Keratinocyte (primary cell): ENCODE results near the gene PYGM. TPM values are rescaled to one million over a fixed set of nuclear protein-coding genes. Genes with fewer than 3 reads are reported as not detected.

Experiments used
- DNase-seq: peaks from one replicate; pipeline ENCODE4 v3.0.0-alpha.2; 2011; ENCODE audit warnings: low read depth, missing footprints, low spot score
- FAIRE-seq: peaks from 2 replicates; lab custom pipeline; 2011; peaks lifted over from hg19 to GRCh38; lab: Jason Lieb, UNC
- H2AFZ ChIP-seq: 2 replicates; pipeline ENCODE4 v1.6.0; 2012; ENCODE audit warnings: low read length, control low read depth, inconsistent platforms; ENCODE audit not compliant: control insufficient read depth
- H3K27ac ChIP-seq: 2 replicates; pipeline ENCODE4 v1.5.1; 2011; ENCODE audit warnings: low read length; ENCODE audit not compliant: control insufficient read depth, insufficient read depth
- H3K27me3 ChIP-seq: 3 replicates; pipeline ENCODE4 v1.6.0; 2011; ENCODE audit warnings: low read length; ENCODE audit not compliant: control insufficient read depth, insufficient read depth; ENCODE audit errors: extremely low read depth
- H3K36me3 ChIP-seq, 2 experiments: 2 replicates in 1 of 2; 3 replicates in 1 of 2; pipeline ENCODE4 v1.5.1; 2011; ENCODE audit warnings: low read length in 2 of 2, mild to moderate bottlenecking in 1 of 2; ENCODE audit not compliant: control insufficient read depth in 2 of 2, insufficient read depth in 2 of 2; ENCODE audit errors: extremely low read depth in 1 of 2
- H3K4me1 ChIP-seq: 3 replicates; pipeline ENCODE4 v1.5.1; 2011; ENCODE audit warnings: low read length; ENCODE audit not compliant: control insufficient read depth, insufficient read depth; ENCODE audit errors: extremely low read depth
- H3K4me2 ChIP-seq: 3 replicates; pipeline ENCODE4 v1.6.0; 2011; ENCODE audit warnings: low read depth, low read length; ENCODE audit not compliant: control insufficient read depth, insufficient read depth; ENCODE audit errors: extremely low read depth
- H3K4me3 ChIP-seq, 3 experiments: fragments of 200-600 bp in 1 of 3; sonication (generic) in 1 of 3; 2 replicates in 2 of 3; 3 replicates in 1 of 3; pipeline ENCODE4 v1.5.1; 2011 to 2016; ENCODE audit warnings: low read length in 3 of 3, mild to moderate bottlenecking in 3 of 3, control low read depth in 2 of 3, inconsistent platforms in 1 of 3, low read depth in 1 of 3, mixed read lengths in 1 of 3, mixed run types in 1 of 3, moderate library complexity in 1 of 3; ENCODE audit not compliant: control insufficient read depth in 2 of 3, insufficient read depth in 2 of 3; ENCODE audit errors: extremely low read depth in 1 of 3
- H3K79me2 ChIP-seq: 2 replicates; pipeline ENCODE4 v1.6.0; 2012; ENCODE audit warnings: low read length; ENCODE audit not compliant: control insufficient read depth, insufficient read depth
- H3K9ac ChIP-seq: 3 replicates; pipeline ENCODE4 v1.6.0; 2011; ENCODE audit warnings: low read length; ENCODE audit not compliant: control insufficient read depth, insufficient read depth; ENCODE audit errors: extremely low read depth
- H3K9me1 ChIP-seq: 3 replicates; pipeline ENCODE4 v1.6.0; 2011; ENCODE audit warnings: low read length; ENCODE audit not compliant: control insufficient read depth, insufficient read depth; ENCODE audit errors: extremely low read depth
- H3K9me3 ChIP-seq: 2 replicates; pipeline ENCODE4 v1.5.1; 2012; ENCODE audit warnings: low read depth, low read length; ENCODE audit not compliant: control insufficient read depth
- H4K20me1 ChIP-seq: 3 replicates; pipeline ENCODE4 v1.6.0; 2011; ENCODE audit warnings: low read length; ENCODE audit not compliant: control insufficient read depth, insufficient read depth; ENCODE audit errors: extremely low read depth
- EZH2 ChIP-seq: IDR thresholded peaks from one replicate; pipeline ENCODE4 v1.6.1; 2012; ENCODE audit warnings: inconsistent platforms, mild to moderate bottlenecking, low read length, moderate library complexity
- dilution Hi-C: fragments of 300-500 bp; cut with MboI; formaldehyde crosslinking; loops from one replicate; pipeline ENCODE4 v1.7.0; 2020; ENCODE audit warnings: low sequenced_read_pairs; ENCODE audit not compliant: extremely low pct_ligation_motif_present
- polyA plus RNA-seq, 5 experiments: library from polyadenylated mRNA; depleted of rRNA in 3 of 5; stranded (reverse) in 3 of 5; stranded (forward) in 1 of 5; unstranded in 1 of 5; fragments of >200 nt; gene quantifications; 1 replicate in 1 of 5; 2 replicates in 3 of 5; 3 replicates in 1 of 5; pipeline versions ENCODE4 v1.2.1 to v1.2.3, GENCODE V29; 2011 to 2012; ENCODE audit warnings: missing spikeins in 2 of 5, low read depth in 1 of 5, low replicate concordance in 1 of 5
- TF ChIP-seq, protein P1 (sequence below), 3 experiments: IDR thresholded peaks in 1 of 3; conservative IDR thresholded peaks in 1 of 3; optimal IDR thresholded peaks in 1 of 3; 2 replicates in 2 of 3; 3 replicates in 1 of 3; pipeline versions ENCODE3 to v1.5.1; 2011; ENCODE audit warnings: low read length in 3 of 3, mild to moderate bottlenecking in 3 of 3, moderate library complexity in 2 of 3, control low read depth in 1 of 3, inconsistent platforms in 1 of 3; ENCODE audit not compliant: insufficient read depth in 2 of 3; ENCODE audit errors: extremely low read depth in 1 of 3

Gene PYGM
- polyA plus RNA-seq, 1 donor (not counting 4 experiments of a cell fraction or from before 2014, with no cell fraction given): 0.05 TPM

DNA sequence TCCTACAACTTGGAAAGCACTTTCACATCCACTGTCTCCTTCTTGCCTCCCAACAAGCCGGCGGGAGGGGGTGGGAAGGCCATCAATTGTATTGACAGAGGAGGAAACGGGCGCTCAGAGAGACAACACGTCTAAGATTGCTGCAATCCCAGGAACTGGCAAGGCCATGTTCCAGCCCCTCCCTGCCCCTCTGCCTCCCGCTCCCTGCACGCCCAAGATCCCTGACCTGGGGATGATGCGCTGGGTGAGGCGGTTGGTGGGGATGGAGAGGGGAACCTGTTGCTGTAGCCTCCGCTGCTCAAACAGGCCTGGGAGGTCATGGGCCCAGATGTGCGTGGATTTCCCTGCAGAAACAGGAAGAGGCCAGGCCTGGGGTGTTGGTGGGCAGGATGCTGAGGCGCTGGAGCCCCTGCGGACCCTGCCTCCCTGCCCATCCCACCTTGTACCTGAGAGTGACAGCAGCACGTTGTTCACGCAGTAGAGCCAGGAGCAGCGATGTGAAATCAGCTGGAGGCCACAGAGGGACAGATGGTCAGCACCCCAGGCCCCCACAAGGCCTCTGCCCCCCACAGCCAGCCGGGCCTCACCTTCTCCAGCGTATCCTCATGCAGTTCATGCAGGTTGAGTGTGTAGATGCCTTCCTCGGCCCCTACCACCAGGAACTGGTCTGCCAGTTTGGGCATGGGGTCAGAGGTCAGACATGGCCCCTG lies 36.4 kb upstream of the PYGM start:
- H4K20me1 ChIP-seq: no peaks in the 10 kb centered on the region
- H2AFZ ChIP-seq: no peak overlapping the region
- H3K4me3 ChIP-seq: no peak overlapping the region
- dilution Hi-C loops: no loop called here
- H3K9ac ChIP-seq: no peak overlapping the region
- no peaks in the 10 kb centered on the region for H3K9me3 ChIP-seq
- peaks cover 2% of the 10 kb centered on the region for H3K9me1 ChIP-seq
- H3K27ac ChIP-seq: no peak overlapping the region
- H3K27me3 ChIP-seq: no peaks in the 10 kb centered on the region
- peaks cover 0 to 2% of the 10 kb centered on the region in 2 experiments for H3K36me3 ChIP-seq
- DNase-seq (no peak), FAIRE-seq (no peak)
- no peaks in the 10 kb centered on the region for H3K4me1 ChIP-seq
- H3K4me2 ChIP-seq: no peak overlapping the region
- TF ChIP-seq EZH2: no peak
- TF ChIP-seq, protein P1, sequence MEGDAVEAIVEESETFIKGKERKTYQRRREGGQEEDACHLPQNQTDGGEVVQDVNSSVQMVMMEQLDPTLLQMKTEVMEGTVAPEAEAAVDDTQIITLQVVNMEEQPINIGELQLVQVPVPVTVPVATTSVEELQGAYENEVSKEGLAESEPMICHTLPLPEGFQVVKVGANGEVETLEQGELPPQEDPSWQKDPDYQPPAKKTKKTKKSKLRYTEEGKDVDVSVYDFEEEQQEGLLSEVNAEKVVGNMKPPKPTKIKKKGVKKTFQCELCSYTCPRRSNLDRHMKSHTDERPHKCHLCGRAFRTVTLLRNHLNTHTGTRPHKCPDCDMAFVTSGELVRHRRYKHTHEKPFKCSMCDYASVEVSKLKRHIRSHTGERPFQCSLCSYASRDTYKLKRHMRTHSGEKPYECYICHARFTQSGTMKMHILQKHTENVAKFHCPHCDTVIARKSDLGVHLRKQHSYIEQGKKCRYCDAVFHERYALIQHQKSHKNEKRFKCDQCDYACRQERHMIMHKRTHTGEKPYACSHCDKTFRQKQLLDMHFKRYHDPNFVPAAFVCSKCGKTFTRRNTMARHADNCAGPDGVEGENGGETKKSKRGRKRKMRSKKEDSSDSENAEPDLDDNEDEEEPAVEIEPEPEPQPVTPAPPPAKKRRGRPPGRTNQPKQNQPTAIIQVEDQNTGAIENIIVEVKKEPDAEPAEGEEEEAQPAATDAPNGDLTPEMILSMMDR (optimal IDR thresholded peaks at IDR 0.05 in 1 of 3, IDR thresholded peaks at IDR 0.05 in 1 of 3, conservative IDR thresholded peaks at IDR 0.05 in 1 of 3; ENCODE audit: extremely low read depth in 1 of 3, insufficient read depth in 2 of 3, low read length in 3 of 3): no peak
- no peaks in the 10 kb centered on the region for H3K79me2 ChIP-seq

DNA sequence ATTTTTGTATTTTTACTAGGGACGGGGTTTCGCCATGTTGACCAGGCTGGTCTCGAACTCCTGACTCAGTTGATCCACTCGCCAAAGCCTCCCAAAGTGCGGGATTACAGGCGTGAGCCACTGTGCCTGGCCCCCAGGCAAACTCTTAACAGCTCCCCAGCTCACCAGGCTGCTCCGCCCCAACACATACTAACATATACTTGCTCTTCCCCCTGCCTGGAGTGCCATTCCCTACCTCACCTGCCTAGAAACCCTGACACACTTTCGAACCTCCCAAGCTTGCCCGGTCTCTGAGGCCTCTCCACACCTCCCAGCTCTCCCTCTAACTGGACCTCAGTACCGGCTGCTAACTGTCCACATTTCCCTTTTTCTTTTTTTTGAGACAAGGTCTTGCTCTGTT lies 34.8 kb upstream of the PYGM start:
- no peak for FAIRE-seq

More for the DNA sequence above, 34.8 kb upstream of the PYGM start:
- no peak overlapping the region for H3K27ac ChIP-seq
- no peaks in the 10 kb centered on the region for H3K9me3 ChIP-seq
- H4K20me1 ChIP-seq: no peaks in the 10 kb centered on the region
- peaks cover 0 to 5% of the 10 kb centered on the region in 2 experiments for H3K36me3 ChIP-seq
- H2AFZ ChIP-seq: no peak overlapping the region
- H3K9ac ChIP-seq: no peak overlapping the region
- no peak overlapping the region for H3K4me3 ChIP-seq
- no peaks in the 10 kb centered on the region for H3K27me3 ChIP-seq
- H3K9me1 ChIP-seq: peaks cover 2% of the 10 kb centered on the region
- no peaks in the 10 kb centered on the region for H3K4me1 ChIP-seq
- H3K79me2 ChIP-seq: no peaks in the 10 kb centered on the region
- dilution Hi-C loops: no loop called here
- H3K4me2 ChIP-seq: no peak overlapping the region
- DNase-seq: no peak
- TF ChIP-seq, protein P1 (optimal IDR thresholded peaks at IDR 0.05 in 1 of 3, IDR thresholded peaks at IDR 0.05 in 1 of 3, conservative IDR thresholded peaks at IDR 0.05 in 1 of 3; ENCODE audit: extremely low read depth in 1 of 3, insufficient read depth in 2 of 3, low read length in 3 of 3): no peak
- TF ChIP-seq EZH2: no peak
